GM18526 (cell line): Measurements from ENCODE around the gene MYO6.

ENCODE experiments used
- POLR2A ChIP-seq: IDR thresholded peaks from 3 replicates; pipeline ENCODE4 v1.6.1; 2011; ENCODE audit not compliant: insufficient read length; ENCODE audit errors: extremely low read depth

Gene MYO6

GRCh38 chr6:75758061-75758460 is 9.0 kb downstream of the MYO6 start:
- TF ChIP-seq POLR2A = no peak

DNA sequence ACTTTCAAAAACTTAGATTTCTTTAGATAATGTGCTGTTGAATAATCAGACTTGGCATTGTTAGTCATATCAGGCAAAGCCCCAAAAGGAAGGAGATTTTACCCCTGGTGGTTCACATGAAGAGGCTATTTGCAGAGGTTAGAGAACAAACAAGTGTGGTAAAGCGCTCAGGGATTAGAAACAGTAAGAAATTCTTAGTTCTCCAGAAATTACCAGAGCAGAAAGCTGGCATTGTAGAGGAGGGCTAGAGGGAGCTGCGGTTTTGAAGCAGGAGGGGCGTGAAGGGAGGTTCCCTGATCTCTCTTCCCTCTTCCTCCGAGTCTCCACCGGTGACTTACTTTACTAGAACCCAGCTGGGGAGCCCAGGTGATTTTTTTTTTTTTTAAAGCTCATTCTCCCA is 10.2 kb downstream of the MYO6 start:
- TF ChIP-seq POLR2A = no peak

- TF ChIP-seq POLR2A = no peak
These were observed 11.3 kb downstream of the MYO6 start for GRCh38 chr6:75760320-75760719.

DNA sequence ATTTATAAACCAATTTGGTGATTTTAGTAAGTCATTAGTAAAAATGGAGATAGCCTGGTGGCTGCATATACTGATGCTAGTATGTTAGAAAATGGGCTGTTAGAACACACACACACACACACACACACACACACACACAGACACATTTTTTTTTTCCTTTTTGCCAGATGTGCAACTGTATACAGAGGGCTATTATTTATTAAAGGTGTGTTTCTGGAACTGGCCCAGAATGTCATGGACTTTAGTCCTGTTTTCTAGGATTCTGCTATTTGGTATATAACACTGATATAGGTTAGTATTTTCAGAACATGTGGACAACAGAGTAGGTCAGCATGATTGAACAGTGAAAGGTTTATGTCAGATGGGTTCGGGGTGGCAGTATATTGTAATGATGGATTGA is 12.4 kb downstream of the MYO6 start:
- TF ChIP-seq POLR2A = no peak

- no peak for TF ChIP-seq POLR2A
These were observed 13.0 kb downstream of the MYO6 start for GRCh38 chr6:75762063-75762462.

GRCh38 chr6:75766387-75766786 is 17.3 kb downstream of the MYO6 start:
- TF ChIP-seq POLR2A = no peak

- no peak for TF ChIP-seq POLR2A
These were observed 21.8 kb downstream of the MYO6 start for GRCh38 chr6:75770844-75771243.

- TF ChIP-seq POLR2A = no peak
These were observed 26.2 kb downstream of the MYO6 start for GRCh38 chr6:75775219-75775618.

GRCh38 chr6:75776461-75776860 is 27.4 kb downstream of the MYO6 start:
- TF ChIP-seq POLR2A = no peak

GRCh38 chr6:75778757-75779156 is 29.7 kb downstream of the MYO6 start:
- no peak for TF ChIP-seq POLR2A

DNA sequence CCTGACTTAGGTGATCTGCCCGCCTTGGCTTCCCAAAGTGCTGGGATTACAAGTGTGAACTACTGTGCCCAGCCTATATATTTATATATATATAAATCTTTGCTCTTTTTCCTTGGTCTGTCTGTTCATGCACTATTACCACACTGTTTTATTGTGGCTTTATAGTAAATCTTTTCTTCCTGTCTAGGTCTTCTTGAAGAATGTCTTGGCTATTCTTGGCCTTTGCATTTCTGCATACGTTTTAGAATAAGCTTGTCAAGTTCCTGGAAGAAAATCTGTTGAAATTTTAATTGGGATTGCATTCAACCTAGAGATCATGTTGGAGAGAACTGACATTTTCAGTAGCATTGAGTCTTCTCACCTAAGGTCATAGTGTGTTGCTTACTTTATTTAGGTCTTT is 37.1 kb downstream of the MYO6 start:
- TF ChIP-seq POLR2A = no peak

- TF ChIP-seq POLR2A = no peak
These were observed 39.9 kb downstream of the MYO6 start for GRCh38 chr6:75788894-75789293.

- no peak for TF ChIP-seq POLR2A
These were observed 42.8 kb downstream of the MYO6 start for GRCh38 chr6:75791881-75792280.

GRCh38 chr6:75794351-75794846 is 45.4 kb downstream of the MYO6 start:
- TF ChIP-seq POLR2A = no peak

GRCh38 chr6:75794954-75795739 is 46.1 kb downstream of the MYO6 start:
- TF ChIP-seq POLR2A = no peak

- no peak for TF ChIP-seq POLR2A
These were observed 47.7 kb downstream of the MYO6 start for GRCh38 chr6:75796723-75797122.

DNA sequence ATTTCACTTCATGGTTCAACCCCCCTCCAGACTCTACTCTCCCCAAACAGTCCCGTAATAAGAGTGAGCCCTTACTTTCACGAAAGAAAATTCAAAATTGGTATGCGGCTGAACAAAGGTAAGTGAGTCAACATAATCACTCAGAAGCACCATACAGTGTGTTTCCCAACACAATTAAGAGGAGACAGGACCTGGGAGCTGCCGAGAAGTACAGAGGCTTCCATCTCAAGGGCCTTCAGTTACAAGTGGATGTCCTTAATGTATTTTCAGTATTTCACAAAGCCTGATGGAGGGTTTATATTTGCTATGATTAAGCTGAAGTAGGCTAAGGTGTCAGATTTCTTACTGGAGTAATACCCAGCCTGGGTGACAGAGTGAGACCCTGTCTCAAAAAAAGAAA is 51.1 kb downstream of the MYO6 start:
- TF ChIP-seq POLR2A = no peak
